ENCODE results near the gene PIK3CB.
"Not testable (repeated sequence)": the region's sequence is repeated elsewhere in the genome, so short reads cannot be mapped to it uniquely, and the experiment has no call there.

Gene PIK3CB

GRCh38 chr3:138609898-138610266, 224.8 kb downstream of the PIK3CB start:
- no peak for DNase-seq (ENCODE audit: low read depth in 2 of 2)

GRCh38 chr3:138608322-138609135, 226.2 kb downstream of the PIK3CB start, which contains the start of gene FAIM:
TSS of gene FAIM (plus strand) at chr3:138608771. CDS start at chr3:138619727, 10,956 bp downstream.
- DNase-seq (ENCODE audit: low read depth in 2 of 2): peak; percentile 31 to 40

GRCh38 chr3:138604106-138604595, 230.6 kb downstream of the PIK3CB start:
- DNase-seq (ENCODE audit: low read depth in 2 of 2): not testable (repeated sequence)
